ENCODE measurements around the gene RAB23.

DNA sequence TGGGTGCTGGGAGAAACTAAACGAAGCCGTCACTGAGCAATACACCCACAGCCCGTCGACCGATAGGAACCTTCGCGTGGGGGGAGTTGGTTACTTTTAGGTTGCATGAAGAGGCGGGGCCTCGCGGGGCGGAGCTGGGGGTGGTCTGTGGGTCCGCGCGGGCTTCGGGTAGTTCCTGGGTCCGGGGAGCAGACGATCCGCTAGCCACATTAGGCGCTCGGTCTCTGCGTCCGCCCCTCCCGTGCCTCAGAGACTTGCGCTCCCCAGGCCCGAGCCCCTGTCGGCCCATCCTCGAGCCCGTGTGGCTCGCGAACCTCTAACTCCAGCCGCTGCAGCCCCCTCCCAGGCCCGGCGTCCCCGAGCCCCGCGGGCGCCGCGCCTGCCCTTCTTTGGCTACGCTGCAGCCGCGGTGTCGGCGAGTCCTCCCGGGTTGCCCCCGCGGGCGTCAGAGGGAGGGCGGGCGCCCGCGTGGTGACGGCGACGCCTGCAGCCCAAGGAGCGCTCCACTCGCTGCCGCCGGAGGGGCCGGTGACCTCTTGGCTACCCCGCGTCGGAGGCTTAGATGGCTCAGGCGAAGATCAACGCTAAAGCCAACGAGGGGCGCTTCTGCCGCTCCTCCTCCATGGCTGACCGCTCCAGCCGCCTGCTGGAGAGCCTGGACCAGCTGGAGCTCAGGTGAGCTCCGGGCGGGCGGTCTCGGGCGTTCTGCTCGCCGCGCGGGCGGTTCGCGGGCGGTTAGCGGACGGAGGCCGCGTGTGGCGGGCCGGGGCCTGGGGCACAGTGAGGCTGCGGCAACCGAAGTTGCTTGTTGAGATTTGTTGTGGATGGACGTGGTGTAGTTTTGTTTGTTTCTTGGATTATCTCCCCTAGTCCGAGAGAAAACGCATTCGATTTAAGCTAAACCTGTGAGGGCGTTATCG, 49.7 kb downstream of the RAB23 start, which contains the start of gene BAG2:
- TF ChIP-seq, protein P1, sequence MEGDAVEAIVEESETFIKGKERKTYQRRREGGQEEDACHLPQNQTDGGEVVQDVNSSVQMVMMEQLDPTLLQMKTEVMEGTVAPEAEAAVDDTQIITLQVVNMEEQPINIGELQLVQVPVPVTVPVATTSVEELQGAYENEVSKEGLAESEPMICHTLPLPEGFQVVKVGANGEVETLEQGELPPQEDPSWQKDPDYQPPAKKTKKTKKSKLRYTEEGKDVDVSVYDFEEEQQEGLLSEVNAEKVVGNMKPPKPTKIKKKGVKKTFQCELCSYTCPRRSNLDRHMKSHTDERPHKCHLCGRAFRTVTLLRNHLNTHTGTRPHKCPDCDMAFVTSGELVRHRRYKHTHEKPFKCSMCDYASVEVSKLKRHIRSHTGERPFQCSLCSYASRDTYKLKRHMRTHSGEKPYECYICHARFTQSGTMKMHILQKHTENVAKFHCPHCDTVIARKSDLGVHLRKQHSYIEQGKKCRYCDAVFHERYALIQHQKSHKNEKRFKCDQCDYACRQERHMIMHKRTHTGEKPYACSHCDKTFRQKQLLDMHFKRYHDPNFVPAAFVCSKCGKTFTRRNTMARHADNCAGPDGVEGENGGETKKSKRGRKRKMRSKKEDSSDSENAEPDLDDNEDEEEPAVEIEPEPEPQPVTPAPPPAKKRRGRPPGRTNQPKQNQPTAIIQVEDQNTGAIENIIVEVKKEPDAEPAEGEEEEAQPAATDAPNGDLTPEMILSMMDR (IDR thresholded peaks at IDR 0.05): peak; percentile 15 to 42 (median 28)
- peak; percentile 70 for TF ChIP-seq POLR2A (IDR thresholded peaks at IDR 0.05)
- peak; percentile 71 to 80 (median 80) for TF ChIP-seq POLR2AphosphoS5 (IDR thresholded peaks at IDR 0.05)
- no peak for TF ChIP-seq EP300 (IDR thresholded peaks at IDR 0.05; ENCODE audit: low read depth)
